ENCODE measurements around the gene SQSTM1.

The SQSTM1 gene

DNA sequence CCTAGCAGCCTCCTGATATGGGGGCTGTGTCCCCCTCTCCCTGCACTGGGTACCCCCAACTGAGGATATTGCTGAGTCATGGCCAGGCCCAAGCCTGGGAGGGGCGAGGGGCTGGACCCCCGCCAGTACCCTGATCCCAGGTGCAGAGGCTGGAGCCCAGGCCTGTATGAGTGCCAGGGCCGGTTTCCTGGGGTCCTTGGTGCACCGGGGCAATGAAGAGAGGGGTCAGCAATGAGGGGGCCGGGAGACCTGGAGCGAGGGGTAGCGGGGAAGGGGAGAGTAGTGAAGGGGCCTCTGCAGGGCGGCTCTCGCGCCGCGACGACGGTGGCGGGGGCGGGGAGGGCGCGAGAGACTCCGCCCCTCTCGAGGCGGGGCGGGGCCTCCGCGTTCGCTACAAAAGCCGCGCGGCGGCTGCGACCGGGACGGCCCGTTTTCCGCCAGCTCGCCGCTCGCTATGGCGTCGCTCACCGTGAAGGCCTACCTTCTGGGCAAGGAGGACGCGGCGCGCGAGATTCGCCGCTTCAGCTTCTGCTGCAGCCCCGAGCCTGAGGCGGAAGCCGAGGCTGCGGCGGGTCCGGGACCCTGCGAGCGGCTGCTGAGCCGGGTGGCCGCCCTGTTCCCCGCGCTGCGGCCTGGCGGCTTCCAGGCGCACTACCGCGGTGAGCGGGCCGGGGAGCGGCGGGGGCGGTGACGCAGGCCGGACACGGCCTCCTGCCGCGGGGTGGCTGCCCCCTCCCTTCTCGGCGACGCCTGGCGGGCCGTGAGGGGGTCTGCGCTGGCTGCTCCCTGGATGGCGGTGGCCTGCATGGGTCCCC, at the start of gene SQSTM1:
Gene SQSTM1 (plus strand): TSS at position 423 of the 815 bp plus-strand sequence. CDS start 32 bp downstream, at position 455.
- H3K4me3 ChIP-seq (ENCODE audit: low read depth, low read length): peak within 1 kb of the TSS; percentile 62
- TF ChIP-seq CTCF (IDR thresholded peaks at IDR 0.05; ENCODE audit: low read depth, low read length) (no peak), POLR2A (IDR thresholded peaks at IDR 0.05; ENCODE audit: extremely low read depth, insufficient read length) (peak; percentile 94), MYC (IDR thresholded peaks at IDR 0.05; ENCODE audit: low read depth, low read length) (peak; percentile 36; the same call in 1 of the 2 replicates)
- peak; percentile 79 for DNase-seq (ENCODE audit: low read depth)

DNA sequence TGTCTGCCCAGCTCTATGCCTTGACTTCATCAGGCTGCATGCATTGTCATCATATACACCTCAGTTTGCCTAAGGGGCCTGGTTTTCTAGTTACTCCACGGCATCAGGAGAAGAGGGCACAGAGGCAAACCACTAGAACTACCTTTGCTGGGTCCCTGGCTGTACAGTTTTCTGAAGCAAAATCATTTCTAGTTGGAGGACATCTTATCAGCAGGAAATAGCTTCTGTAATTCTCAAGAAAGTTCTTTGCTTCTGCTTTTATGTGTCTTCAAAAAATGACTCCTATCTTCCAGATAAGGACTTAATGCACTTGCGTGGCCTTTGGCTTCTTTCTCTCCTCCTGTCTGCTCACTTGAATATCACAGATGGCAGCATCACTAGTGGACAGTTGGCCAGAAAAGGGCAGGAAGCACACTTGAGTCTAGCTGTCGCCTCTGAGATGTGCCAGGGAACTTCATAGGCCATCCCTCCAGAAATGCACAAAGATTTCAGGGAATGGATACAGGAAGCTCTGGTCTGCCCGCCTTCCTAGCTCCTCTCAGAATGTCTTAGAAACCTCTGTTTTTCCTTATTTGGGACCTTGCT, 49.3 kb upstream of the SQSTM1 start:
- TF ChIP-seq, protein P1, sequence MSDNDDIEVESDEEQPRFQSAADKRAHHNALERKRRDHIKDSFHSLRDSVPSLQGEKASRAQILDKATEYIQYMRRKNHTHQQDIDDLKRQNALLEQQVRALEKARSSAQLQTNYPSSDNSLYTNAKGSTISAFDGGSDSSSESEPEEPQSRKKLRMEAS (IDR thresholded peaks at IDR 0.05; ENCODE audit: low read depth, low read length): no peak
- TF ChIP-seq POLR2A (IDR thresholded peaks at IDR 0.05; ENCODE audit: extremely low read depth, insufficient read length): no peak
- no peak for TF ChIP-seq CTCF (IDR thresholded peaks at IDR 0.05; ENCODE audit: low read depth, low read length)
- no peak for TF ChIP-seq MYC (IDR thresholded peaks at IDR 0.05; ENCODE audit: low read depth, low read length)
- H3K4me3 ChIP-seq (ENCODE audit: low read depth, low read length): no peak overlapping the region
- DNase-seq (ENCODE audit: low read depth): no peak

GRCh38 chr5:179772351-179772750, 48.4 kb upstream of the SQSTM1 start:
- H3K4me3 ChIP-seq (ENCODE audit: low read depth, low read length): no peak overlapping the region
- TF ChIP-seq, protein P1 (IDR thresholded peaks at IDR 0.05; ENCODE audit: low read depth, low read length): peak; percentile 17; the same call in 1 of the 2 replicates
- TF ChIP-seq CTCF (IDR thresholded peaks at IDR 0.05; ENCODE audit: low read depth, low read length): no peak
- TF ChIP-seq POLR2A (IDR thresholded peaks at IDR 0.05; ENCODE audit: extremely low read depth, insufficient read length): no peak
- TF ChIP-seq MYC (IDR thresholded peaks at IDR 0.05; ENCODE audit: low read depth, low read length): peak; percentile 44; the same call in 1 of the 2 replicates
- DNase-seq (ENCODE audit: low read depth): peak; percentile 73

GRCh38 chr5:179773686-179774040, 47.0 kb upstream of the SQSTM1 start:
- no peak for TF ChIP-seq MYC (IDR thresholded peaks at IDR 0.05; ENCODE audit: low read depth, low read length)
- TF ChIP-seq POLR2A (IDR thresholded peaks at IDR 0.05; ENCODE audit: extremely low read depth, insufficient read length): no peak
- TF ChIP-seq, protein P1 (IDR thresholded peaks at IDR 0.05; ENCODE audit: low read depth, low read length): no peak
- no peak for TF ChIP-seq CTCF (IDR thresholded peaks at IDR 0.05; ENCODE audit: low read depth, low read length)
- no peak overlapping the region for H3K4me3 ChIP-seq (ENCODE audit: low read depth, low read length)
- no peak for DNase-seq (ENCODE audit: low read depth)

DNA sequence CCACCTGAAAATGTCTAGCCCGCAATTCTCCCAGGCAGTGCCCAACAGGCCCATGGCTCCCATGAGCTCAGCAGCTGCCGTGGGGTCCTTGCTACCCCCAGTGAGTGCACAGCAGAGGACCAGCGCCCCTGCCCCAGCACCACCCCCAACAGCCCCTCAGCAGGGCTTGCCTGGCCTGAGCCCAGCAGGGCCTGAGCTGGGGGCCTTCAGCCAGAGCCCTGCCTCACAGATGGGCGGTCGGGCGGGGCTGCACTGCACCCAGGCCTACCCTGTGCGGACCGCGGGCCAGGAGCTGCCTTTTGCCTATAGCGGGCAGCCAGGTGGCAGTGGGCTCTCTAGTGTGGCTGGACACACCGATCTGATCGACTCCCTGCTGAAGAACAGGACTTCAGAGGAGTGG, 46.3 kb upstream of the SQSTM1 start:
- DNase-seq (ENCODE audit: low read depth): no peak
- no peak overlapping the region for H3K4me3 ChIP-seq (ENCODE audit: low read depth, low read length)
- no peak for TF ChIP-seq CTCF (IDR thresholded peaks at IDR 0.05; ENCODE audit: low read depth, low read length)
